ENCODE data around the gene PTCH1.

The PTCH1 gene

GRCh38 chr9:95399261-95399660 lies 117.5 kb downstream of the PTCH1 start:
- DNase-seq (ENCODE audit: low spot score) = no peak

All from CD4-positive, alpha-beta T cell treated with Interleukin-6 at 100 ng/mL for 8 hours (primary cell).